Endothelial cell of umbilical vein (primary cell): ENCODE data around the gene OR52E8. TPM values are rescaled to one million over a fixed set of nuclear protein-coding genes. Genes with fewer than 3 reads are reported as not detected.

ENCODE experiments used
- BruUV-seq: library from RNA; stranded (reverse); fragments of 400-500 nt; replicated peaks from 2 replicates; lab custom pipeline; 2021; lab: Mats Ljungman, UMichigan
- CTCF ChIA-PET: fragments of 300-600, 350-600 bp; sonication (Branson Sonifier 250); formaldehyde crosslinking; loops from one replicate; lab custom pipeline; 2021; ENCODE audit warnings: antibody characterized with exemption, inconsistent platforms; lab: Charles Lee
- POLR2A ChIA-PET: fragments of 300-600, 350-600 bp; sonication (Branson Sonifier 250); formaldehyde crosslinking; loops from one replicate; lab custom pipeline; 2021; ENCODE audit warnings: antibody characterized with exemption, inconsistent platforms; lab: Charles Lee
- DNase-seq: peaks from one replicate; pipeline ENCODE4 v3.0.0-alpha.2; 2011; ENCODE audit warnings: low read depth, low spot score
- FAIRE-seq: peaks from 2 replicates; lab custom pipeline; 2011; peaks lifted over from hg19 to GRCh38; lab: Jason Lieb, UNC
- H2AFZ ChIP-seq: 2 replicates; pipeline ENCODE4 v1.6.0; 2012; ENCODE audit warnings: low read depth, low read length, control low read depth, inconsistent platforms
- H3K27ac ChIP-seq: 2 replicates; pipeline ENCODE4 v1.5.1; 2011; ENCODE audit warnings: low read depth, mild to moderate bottlenecking, control low read depth, low read length, moderate library complexity; ENCODE audit not compliant: insufficient read depth
- H3K27me3 ChIP-seq, 2 experiments: 2 replicates each; pipeline versions ENCODE4 v1.6.0 to v1.6.1; 2011; ENCODE audit warnings: low read length in 2 of 2, mixed read lengths in 1 of 2; ENCODE audit not compliant: control insufficient read depth in 2 of 2, insufficient read depth in 2 of 2
- H3K36me3 ChIP-seq, 2 experiments: 2 replicates in 1 of 2; 3 replicates in 1 of 2; pipeline ENCODE4 v1.5.1; 2011; ENCODE audit warnings: low read length in 2 of 2, mild to moderate bottlenecking in 1 of 2, moderate library complexity in 1 of 2; ENCODE audit not compliant: control insufficient read depth in 2 of 2, insufficient read depth in 2 of 2; ENCODE audit errors: extremely low read depth in 1 of 2
- H3K4me1 ChIP-seq: 3 replicates; pipeline ENCODE4 v1.5.1; 2011; ENCODE audit warnings: mild to moderate bottlenecking, low read length; ENCODE audit not compliant: control insufficient read depth, insufficient read depth; ENCODE audit errors: extremely low read depth
- H3K4me2 ChIP-seq: 2 replicates; pipeline ENCODE4 v1.6.1; 2011; ENCODE audit warnings: low read length, control low read depth, mixed read lengths; ENCODE audit not compliant: insufficient read depth
- H3K4me3 ChIP-seq, 3 experiments: fragments of 200-600 bp in 1 of 3; sonication (generic), shearing (Covaris generic) in 1 of 3; replicated peaks in 1 of 3; 2 replicates each; pipeline ENCODE4 v1.5.1; 2011 to 2016; ENCODE audit warnings: control low read depth in 3 of 3, low read length in 3 of 3, mild to moderate bottlenecking in 2 of 3, inconsistent platforms in 1 of 3, low read depth in 1 of 3, moderate library complexity in 1 of 3; ENCODE audit not compliant: insufficient read depth in 1 of 3
- H3K79me2 ChIP-seq: 2 replicates; pipeline ENCODE4 v1.6.0; 2012; ENCODE audit warnings: low read length, inconsistent platforms; ENCODE audit not compliant: control insufficient read depth, insufficient read depth
- H3K9ac ChIP-seq: replicated peaks from 2 replicates; pipeline ENCODE3; 2011; ENCODE audit warnings: low read length, control low read depth; ENCODE audit not compliant: insufficient read depth; ENCODE audit errors: extremely low read depth
- H3K9me1 ChIP-seq: replicated peaks from 3 replicates; pipeline ENCODE4 v1.6.0; 2011; ENCODE audit warnings: mild to moderate bottlenecking, low read length; ENCODE audit not compliant: control insufficient read depth, insufficient read depth; ENCODE audit errors: extremely low read depth
- H3K9me3 ChIP-seq: replicated peaks from 2 replicates; pipeline ENCODE4 v1.5.1; 2012; ENCODE audit warnings: low read length, inconsistent platforms; ENCODE audit not compliant: control insufficient read depth, insufficient read depth
- H4K20me1 ChIP-seq: replicated peaks from 2 replicates; pipeline ENCODE3; 2011; ENCODE audit warnings: mild to moderate bottlenecking, low read length; ENCODE audit not compliant: control insufficient read depth, insufficient read depth; ENCODE audit errors: extremely low read depth
- POLR2A ChIP-seq: IDR thresholded peaks from 2 replicates; pipeline ENCODE4 v1.6.1; 2012; ENCODE audit warnings: low read depth, mild to moderate bottlenecking, control low read depth, low read length
- dilution Hi-C: fragments of 300-500 bp; cut with MboI; formaldehyde crosslinking; loops from one replicate; pipeline ENCODE4 v1.15.0; 2019; ENCODE audit warnings: low sequenced_read_pairs; ENCODE audit not compliant: extremely low pct_ligation_motif_present
- intact Hi-C: fragments of 100-400 bp; cut with micrococcal nuclease; formaldehyde crosslinking; loops from one replicate; pipeline ENCODE4 v1.10.0; 2022
- polyA plus RNA-seq, 4 experiments: library from polyadenylated mRNA; depleted of rRNA in 3 of 4; stranded (reverse) in 3 of 4; unstranded in 1 of 4; fragments of >200 nt; gene quantifications; 2 replicates each; pipeline versions ENCODE4 v1.2.1 to v1.2.3, GENCODE V29; 2011 to 2012; ENCODE audit warnings: missing spikeins in 1 of 4
- total RNA-seq: library from RNA; stranded (reverse); gene quantifications from 2 replicates; pipeline ENCODE4 v1.2.3, GENCODE V29; 2021
- TF ChIP-seq, protein P1 (sequence below), 2 donors: IDR thresholded peaks; 1 replicate in 1 of 2; 2 replicates in 1 of 2; pipeline ENCODE4 v1.5.1; 2011; ENCODE audit warnings: low read length in 2 of 2, mild to moderate bottlenecking in 2 of 2, moderate library complexity in 2 of 2, control low read depth in 1 of 2, inconsistent platforms in 1 of 2, low read depth in 1 of 2; ENCODE audit not compliant: insufficient read depth in 1 of 2; ENCODE audit errors: extremely low read depth in 1 of 2

The OR52E8 gene
- total and polyA plus RNA-seq, 2 donors (not counting 3 experiments of a cell fraction or from before 2014, with no cell fraction given), result not detected

GRCh38 chr11:5807580-5807979 is 49.9 kb downstream of the OR52E8 start:
- CTCF ChIA-PET, result interaction anchor here (1.2 to 2.2 kb wide), 4 partner anchors 84 to 683 kb away, joined by 4 to 35 read pairs (median 6); no protein-coding TSS in a partner anchor
- DNase-seq, result no peak
- no peak overlapping the region for H2AFZ ChIP-seq
- H3K9ac ChIP-seq, result no peak overlapping the region
- no peak for TF ChIP-seq POLR2A
- TF ChIP-seq, protein P1, sequence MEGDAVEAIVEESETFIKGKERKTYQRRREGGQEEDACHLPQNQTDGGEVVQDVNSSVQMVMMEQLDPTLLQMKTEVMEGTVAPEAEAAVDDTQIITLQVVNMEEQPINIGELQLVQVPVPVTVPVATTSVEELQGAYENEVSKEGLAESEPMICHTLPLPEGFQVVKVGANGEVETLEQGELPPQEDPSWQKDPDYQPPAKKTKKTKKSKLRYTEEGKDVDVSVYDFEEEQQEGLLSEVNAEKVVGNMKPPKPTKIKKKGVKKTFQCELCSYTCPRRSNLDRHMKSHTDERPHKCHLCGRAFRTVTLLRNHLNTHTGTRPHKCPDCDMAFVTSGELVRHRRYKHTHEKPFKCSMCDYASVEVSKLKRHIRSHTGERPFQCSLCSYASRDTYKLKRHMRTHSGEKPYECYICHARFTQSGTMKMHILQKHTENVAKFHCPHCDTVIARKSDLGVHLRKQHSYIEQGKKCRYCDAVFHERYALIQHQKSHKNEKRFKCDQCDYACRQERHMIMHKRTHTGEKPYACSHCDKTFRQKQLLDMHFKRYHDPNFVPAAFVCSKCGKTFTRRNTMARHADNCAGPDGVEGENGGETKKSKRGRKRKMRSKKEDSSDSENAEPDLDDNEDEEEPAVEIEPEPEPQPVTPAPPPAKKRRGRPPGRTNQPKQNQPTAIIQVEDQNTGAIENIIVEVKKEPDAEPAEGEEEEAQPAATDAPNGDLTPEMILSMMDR (IDR thresholded peaks at IDR 0.05; ENCODE audit: extremely low read depth in 1 of 2, insufficient read depth in 1 of 2, low read depth in 1 of 2, low read length in 2 of 2), result no peak
- intact Hi-C loops, result no loop called here
- H3K9me1 ChIP-seq, result no peaks in the 10 kb centered on the region
- no TSS peak for BruUV-seq
- no peaks in the 10 kb centered on the region for H3K9me3 ChIP-seq
- peaks cover 7% of the 10 kb centered on the region for H3K4me1 ChIP-seq
- no peak for FAIRE-seq
- H3K4me2 ChIP-seq, result no peak overlapping the region
- no peak overlapping the region for H3K4me3 ChIP-seq
- peaks cover 0 to 3% of the 10 kb centered on the region in 2 experiments for H3K27me3 ChIP-seq
- no peaks in the 10 kb centered on the region for H4K20me1 ChIP-seq
- H3K36me3 ChIP-seq, result no peaks in the 10 kb centered on the region
- POLR2A ChIA-PET, result no interaction called here
- dilution Hi-C loops, result no loop called here
- no peaks in the 10 kb centered on the region for H3K79me2 ChIP-seq
- H3K27ac ChIP-seq, result no peak overlapping the region

Other genes starting within 250 kb of the OR52E8 start
- gene TRIM34, start 232.7 kb downstream of the OR52E8 start, total RNA-seq, result 5.2 and 6.7 TPM in 2 replicates
- gene TRIM34, start 232.7 kb downstream of the OR52E8 start, polyA plus RNA-seq, result 14.6 and 15.2 TPM in 2 replicates
- gene TRIM5, start 172.6 kb downstream of the OR52E8 start, total RNA-seq, result 54.5 and 61.4 TPM in 2 replicates
- gene TRIM5, start 172.6 kb downstream of the OR52E8 start, polyA plus RNA-seq, result 46.0 and 57.3 TPM in 2 replicates
- gene TRIM22, start 167.9 kb downstream of the OR52E8 start, total RNA-seq, result 73.4 and 110 TPM in 2 replicates
- gene TRIM22, start 167.9 kb downstream of the OR52E8 start, polyA plus RNA-seq, result 67.5 and 73.5 TPM in 2 replicates
- gene OR56B1, start 121.2 kb downstream of the OR52E8 start, total RNA-seq, result not detected in 2 replicates
- not detected in 2 replicates for gene OR56B1, start 121.2 kb downstream of the OR52E8 start, polyA plus RNA-seq
- gene OR52N4, start 103.4 kb downstream of the OR52E8 start, total RNA-seq, result not detected in 2 replicates
- 0.08 and 0.10 TPM in 2 replicates for gene OR52N4, start 103.4 kb downstream of the OR52E8 start, polyA plus RNA-seq
- gene OR52N5, start 74.3 kb downstream of the OR52E8 start, total RNA-seq, result not detected in 2 replicates
- gene OR52N5, start 74.3 kb downstream of the OR52E8 start, polyA plus RNA-seq, result not detected in 2 replicates
- not detected in 2 replicates for gene OR52N1, start 66.4 kb downstream of the OR52E8 start, total RNA-seq
- gene OR52N1, start 66.4 kb downstream of the OR52E8 start, polyA plus RNA-seq, result not detected in 2 replicates
- gene OR52N2, start 48.8 kb downstream of the OR52E8 start, total RNA-seq, result not detected in 2 replicates
- gene OR52N2, start 48.8 kb downstream of the OR52E8 start, polyA plus RNA-seq, result not detected in 2 replicates
- gene OR52E6, start 15.8 kb downstream of the OR52E8 start, total RNA-seq, result not detected in 2 replicates
- not detected in 2 replicates for gene OR52E6, start 15.8 kb downstream of the OR52E8 start, polyA plus RNA-seq
- not detected in 2 replicates for gene OR52E4, start 22.9 kb upstream of the OR52E8 start, total RNA-seq
- gene OR52E4, start 22.9 kb upstream of the OR52E8 start, polyA plus RNA-seq, result not detected in 2 replicates
- not detected in 2 replicates for gene OR52E5, start 35.5 kb upstream of the OR52E8 start, total RNA-seq
- gene OR52E5, start 35.5 kb upstream of the OR52E8 start, polyA plus RNA-seq, result not detected in 2 replicates
- not detected in 2 replicates for gene OR56A3, start 84.6 kb upstream of the OR52E8 start, total RNA-seq
- not detected in 2 replicates for gene OR56A3, start 84.6 kb upstream of the OR52E8 start, polyA plus RNA-seq
- gene OR56A5, start 110.8 kb upstream of the OR52E8 start, total RNA-seq, result not detected in 2 replicates
- not detected in 2 replicates for gene OR56A5, start 110.8 kb upstream of the OR52E8 start, polyA plus RNA-seq
- gene OR52L1, start 129.3 kb upstream of the OR52E8 start, total RNA-seq, result not detected in 2 replicates
- 0.07 TPM in 1 of 2 replicates, not detected in the other for gene OR52L1, start 129.3 kb upstream of the OR52E8 start, polyA plus RNA-seq
- gene OR56A4, start 149.3 kb upstream of the OR52E8 start, total RNA-seq, result not detected in 2 replicates
- gene OR56A4, start 149.3 kb upstream of the OR52E8 start, polyA plus RNA-seq, result not detected in 2 replicates
- not detected in 2 replicates for gene OR56A1, start 173.1 kb upstream of the OR52E8 start, total RNA-seq
- gene OR56A1, start 173.1 kb upstream of the OR52E8 start, polyA plus RNA-seq, result not detected in 2 replicates
- not detected in 2 replicates for gene OR56B4, start 250.0 kb upstream of the OR52E8 start, total RNA-seq
- gene OR56B4, start 250.0 kb upstream of the OR52E8 start, polyA plus RNA-seq, result not detected in 2 replicates